Neural cell (in vitro differentiated cells): ENCODE data around the gene DDX47. TPM values are rescaled to one million over a fixed set of nuclear protein-coding genes. Genes with fewer than 3 reads are reported as not detected.
"Not testable (repeated sequence)": the region's sequence is repeated elsewhere in the genome, so short reads cannot be mapped to it uniquely, and the experiment has no call there.

Experiments
- H2AFZ ChIP-seq: fragments of 200-600, 300-800 bp; sonication (generic), shearing (Covaris generic); 2 replicates; pipeline ENCODE4 v1.6.0; 2014; ENCODE audit warnings: low read depth, mild to moderate bottlenecking, antibody characterized with exemption, low read length, moderate library complexity
- H3F3A ChIP-seq: fragments of 200-600 bp; shearing (Covaris generic); 2 replicates; pipeline ENCODE4 v1.6.1; 2016; ENCODE audit warnings: mild to moderate bottlenecking, moderate library complexity, mixed read lengths, antibody characterized with exemption, low read length; ENCODE audit not compliant: insufficient read depth, poor library complexity, severe bottlenecking
- H3K27ac ChIP-seq: fragments of 200-600, 300-800 bp; sonication (generic), shearing (Covaris generic); 2 replicates; pipeline ENCODE4 v1.5.1; 2014; ENCODE audit warnings: mild to moderate bottlenecking, low read length, moderate library complexity
- H3K27me3 ChIP-seq: fragments of 300-800, 200-600 bp; sonication (generic), shearing (Covaris generic); 2 replicates; pipeline ENCODE4 v1.6.0; 2014; ENCODE audit warnings: mild to moderate bottlenecking, low read depth, low read length, moderate library complexity; ENCODE audit not compliant: insufficient read depth
- H3K36me3 ChIP-seq: fragments of 300-800, 200-600 bp; sonication (generic), shearing (Covaris generic); 2 replicates; pipeline ENCODE4 v1.5.1; 2014; ENCODE audit warnings: mild to moderate bottlenecking, antibody characterized with exemption, low read length, moderate library complexity; ENCODE audit not compliant: insufficient read depth
- H3K4me2 ChIP-seq: fragments of 300-800, 200-600 bp; sonication (generic), shearing (Covaris generic); 2 replicates; pipeline ENCODE4 v1.6.0; 2014; ENCODE audit warnings: mild to moderate bottlenecking, low read length
- H3K4me3 ChIP-seq: fragments of 300-800, 200-600 bp; sonication (generic), shearing (Covaris generic); 2 replicates; pipeline ENCODE4 v1.5.1; 2014; ENCODE audit warnings: mild to moderate bottlenecking, low read length, moderate library complexity
- H3K79me2 ChIP-seq: fragments of 200-600 bp; shearing (Covaris generic); replicated peaks from 2 replicates; pipeline ENCODE4 v1.6.0; 2014; ENCODE audit warnings: mild to moderate bottlenecking, low read length, moderate library complexity; ENCODE audit not compliant: insufficient read depth
- H3K9ac ChIP-seq: fragments of 300-800, 200-600 bp; sonication (generic), shearing (Covaris generic); 2 replicates; pipeline ENCODE4 v1.6.1; 2016; ENCODE audit warnings: mild to moderate bottlenecking, low read length, mixed read lengths
- H3K9me2 ChIP-seq: fragments of 200-600 bp; shearing (Covaris generic); 2 replicates; pipeline ENCODE4 v1.6.1; 2016; ENCODE audit warnings: mild to moderate bottlenecking, low read length, mixed read lengths; ENCODE audit not compliant: insufficient read depth
- H3K9me3 ChIP-seq: fragments of 200-600, 300-800 bp; sonication (generic), shearing (Covaris generic); 2 replicates; pipeline ENCODE4 v1.6.1; 2016; ENCODE audit warnings: mild to moderate bottlenecking, mixed run types, low read length, moderate library complexity, mixed read lengths
- H4K20me1 ChIP-seq: fragments of 200-600 bp; shearing (Covaris generic); 2 replicates; pipeline ENCODE4 v1.6.1; 2016; ENCODE audit warnings: mild to moderate bottlenecking, mixed run types; ENCODE audit not compliant: insufficient read depth
- EP300 ChIP-seq: fragments of 450-650 bp; conservative IDR thresholded peaks from 2 replicates; pipeline ENCODE4 v1.6.1; 2014; ENCODE audit warnings: antibody characterized with exemption, mild to moderate bottlenecking, moderate library complexity; ENCODE audit not compliant: poor library complexity, severe bottlenecking
- EZH2 ChIP-seq: fragments of 200-600, 300-800 bp; shearing (Covaris generic), sonication (generic); IDR thresholded peaks from 2 replicates; pipeline ENCODE4 v1.6.1; 2014; ENCODE audit warnings: antibody characterized with exemption, low read length, borderline replicate concordance, mild to moderate bottlenecking; ENCODE audit not compliant: insufficient read depth, poor library complexity, severe bottlenecking
- MXI1 ChIP-seq: fragments of 450-650 bp; conservative IDR thresholded peaks from 2 replicates; pipeline ENCODE4 v1.6.1; 2014; ENCODE audit warnings: antibody characterized with exemption, mild to moderate bottlenecking; ENCODE audit not compliant: poor library complexity, severe bottlenecking
- POLR2AphosphoS5 ChIP-seq: IDR thresholded peaks from 2 replicates; pipeline ENCODE4 v1.6.1; 2012
- RAD21 ChIP-seq: fragments of 450-650 bp; conservative IDR thresholded peaks from 2 replicates; pipeline ENCODE4 v1.6.1; 2014; ENCODE audit warnings: antibody characterized with exemption, mild to moderate bottlenecking, moderate library complexity
- SMC3 ChIP-seq: fragments of 450-650 bp; conservative IDR thresholded peaks from 2 replicates; pipeline ENCODE4 v1.6.1; 2014; ENCODE audit warnings: antibody characterized with exemption, mild to moderate bottlenecking, moderate library complexity; ENCODE audit not compliant: poor library complexity
- TAF1 ChIP-seq: IDR thresholded peaks from 2 replicates; pipeline ENCODE4 v1.6.1; 2012; ENCODE audit warnings: low read depth
- polyA plus RNA-seq: library from polyadenylated mRNA; depleted of rRNA; stranded (reverse); fragments of >200 nt; gene quantifications from 2 replicates; pipeline ENCODE4 v1.2.3, GENCODE V29; 2014
- TF ChIP-seq, protein P1 (sequence below): fragments of 450-650 bp; IDR thresholded peaks from 2 replicates; pipeline ENCODE4 v1.5.1; 2014; ENCODE audit warnings: antibody characterized with exemption, mild to moderate bottlenecking, moderate library complexity; ENCODE audit not compliant: poor library complexity, severe bottlenecking
- TF ChIP-seq, protein P2 (sequence below): IDR thresholded peaks from 2 replicates; pipeline ENCODE4 v1.6.1; 2012; ENCODE audit warnings: borderline replicate concordance

DDX47 gene
- polyA plus RNA-seq, 1 donor from 2014 or later: 97.6 TPM

DNA sequence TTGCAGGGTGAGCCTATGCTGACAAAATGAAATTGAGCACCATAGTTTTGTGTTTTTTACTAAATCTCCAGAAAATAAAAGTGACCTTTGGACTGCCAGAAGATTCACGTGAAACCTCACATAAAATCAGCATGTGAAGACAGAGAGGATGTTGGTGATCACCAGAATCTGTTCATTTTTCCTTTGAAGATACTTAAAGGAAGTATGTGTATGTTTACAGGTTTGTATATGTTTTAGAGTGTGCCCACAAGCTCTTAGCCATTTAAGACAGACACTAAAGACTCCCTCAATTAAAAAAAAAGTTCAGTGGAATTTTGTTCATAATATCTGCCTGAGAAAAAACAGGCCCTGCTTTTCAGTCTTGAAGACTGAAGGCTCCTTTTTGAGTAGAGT lies 25.9 kb downstream of the DDX47 start:
- Histone ChIP-seq H4K20me1 (no peaks in the 10 kb centered on the region), H3K4me2 (no peak overlapping the region), H3K79me2 (no peaks in the 10 kb centered on the region), H3K9me3 (no peaks in the 10 kb centered on the region), H3K36me3 (no peaks in the 10 kb centered on the region), H3F3A (no peaks in the 10 kb centered on the region), H3K9ac (no peak overlapping the region), H3K9me2 (no peaks in the 10 kb centered on the region), H3K27me3 (no peaks in the 10 kb centered on the region), H3K27ac (no peak overlapping the region), H2AFZ (no peak overlapping the region), H3K4me3 (no peak overlapping the region)
- TF ChIP-seq TAF1 (no peak), RAD21 (no peak), EZH2 (no peak), EP300 (no peak), POLR2AphosphoS5 (no peak), MXI1 (no peak), SMC3 (no peak)
- TF ChIP-seq, protein P1, sequence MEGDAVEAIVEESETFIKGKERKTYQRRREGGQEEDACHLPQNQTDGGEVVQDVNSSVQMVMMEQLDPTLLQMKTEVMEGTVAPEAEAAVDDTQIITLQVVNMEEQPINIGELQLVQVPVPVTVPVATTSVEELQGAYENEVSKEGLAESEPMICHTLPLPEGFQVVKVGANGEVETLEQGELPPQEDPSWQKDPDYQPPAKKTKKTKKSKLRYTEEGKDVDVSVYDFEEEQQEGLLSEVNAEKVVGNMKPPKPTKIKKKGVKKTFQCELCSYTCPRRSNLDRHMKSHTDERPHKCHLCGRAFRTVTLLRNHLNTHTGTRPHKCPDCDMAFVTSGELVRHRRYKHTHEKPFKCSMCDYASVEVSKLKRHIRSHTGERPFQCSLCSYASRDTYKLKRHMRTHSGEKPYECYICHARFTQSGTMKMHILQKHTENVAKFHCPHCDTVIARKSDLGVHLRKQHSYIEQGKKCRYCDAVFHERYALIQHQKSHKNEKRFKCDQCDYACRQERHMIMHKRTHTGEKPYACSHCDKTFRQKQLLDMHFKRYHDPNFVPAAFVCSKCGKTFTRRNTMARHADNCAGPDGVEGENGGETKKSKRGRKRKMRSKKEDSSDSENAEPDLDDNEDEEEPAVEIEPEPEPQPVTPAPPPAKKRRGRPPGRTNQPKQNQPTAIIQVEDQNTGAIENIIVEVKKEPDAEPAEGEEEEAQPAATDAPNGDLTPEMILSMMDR: no peak
- TF ChIP-seq, protein P2, sequence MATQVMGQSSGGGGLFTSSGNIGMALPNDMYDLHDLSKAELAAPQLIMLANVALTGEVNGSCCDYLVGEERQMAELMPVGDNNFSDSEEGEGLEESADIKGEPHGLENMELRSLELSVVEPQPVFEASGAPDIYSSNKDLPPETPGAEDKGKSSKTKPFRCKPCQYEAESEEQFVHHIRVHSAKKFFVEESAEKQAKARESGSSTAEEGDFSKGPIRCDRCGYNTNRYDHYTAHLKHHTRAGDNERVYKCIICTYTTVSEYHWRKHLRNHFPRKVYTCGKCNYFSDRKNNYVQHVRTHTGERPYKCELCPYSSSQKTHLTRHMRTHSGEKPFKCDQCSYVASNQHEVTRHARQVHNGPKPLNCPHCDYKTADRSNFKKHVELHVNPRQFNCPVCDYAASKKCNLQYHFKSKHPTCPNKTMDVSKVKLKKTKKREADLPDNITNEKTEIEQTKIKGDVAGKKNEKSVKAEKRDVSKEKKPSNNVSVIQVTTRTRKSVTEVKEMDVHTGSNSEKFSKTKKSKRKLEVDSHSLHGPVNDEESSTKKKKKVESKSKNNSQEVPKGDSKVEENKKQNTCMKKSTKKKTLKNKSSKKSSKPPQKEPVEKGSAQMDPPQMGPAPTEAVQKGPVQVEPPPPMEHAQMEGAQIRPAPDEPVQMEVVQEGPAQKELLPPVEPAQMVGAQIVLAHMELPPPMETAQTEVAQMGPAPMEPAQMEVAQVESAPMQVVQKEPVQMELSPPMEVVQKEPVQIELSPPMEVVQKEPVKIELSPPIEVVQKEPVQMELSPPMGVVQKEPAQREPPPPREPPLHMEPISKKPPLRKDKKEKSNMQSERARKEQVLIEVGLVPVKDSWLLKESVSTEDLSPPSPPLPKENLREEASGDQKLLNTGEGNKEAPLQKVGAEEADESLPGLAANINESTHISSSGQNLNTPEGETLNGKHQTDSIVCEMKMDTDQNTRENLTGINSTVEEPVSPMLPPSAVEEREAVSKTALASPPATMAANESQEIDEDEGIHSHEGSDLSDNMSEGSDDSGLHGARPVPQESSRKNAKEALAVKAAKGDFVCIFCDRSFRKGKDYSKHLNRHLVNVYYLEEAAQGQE: no peak

DNA sequence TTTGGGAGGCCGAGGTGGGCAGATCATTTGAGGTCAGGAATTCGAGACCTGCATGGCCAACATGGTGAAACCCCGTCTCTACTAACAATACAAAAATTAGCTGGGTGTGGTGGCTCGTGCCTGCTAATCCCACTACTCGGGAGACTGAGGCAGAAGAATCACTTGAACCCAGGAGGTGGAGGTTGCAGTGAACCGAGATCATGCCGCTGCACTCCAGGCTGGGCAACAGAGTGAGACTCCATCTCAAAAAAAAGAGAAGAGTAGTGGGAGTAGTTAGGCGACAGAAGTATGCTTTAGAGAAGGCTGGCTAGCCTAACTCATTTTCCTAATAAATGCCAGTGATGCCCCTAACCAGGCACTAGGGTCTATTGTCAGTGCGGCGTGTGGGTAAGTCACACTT lies 26.3 kb downstream of the DDX47 start:
- H3K79me2 ChIP-seq, H2AFZ ChIP-seq, H4K20me1 ChIP-seq, H3K36me3 ChIP-seq, H3K9me3 ChIP-seq, H3F3A ChIP-seq, H3K4me2 ChIP-seq, H3K27me3 ChIP-seq, H3K9me2 ChIP-seq, H3K9ac ChIP-seq, H3K27ac ChIP-seq, H3K4me3 ChIP-seq: not testable (repeated sequence)

GRCh38 chr12:12839873-12840579 lies 26.9 kb downstream of the DDX47 start:
- Histone ChIP-seq H3F3A (no peaks in the 10 kb centered on the region), H3K79me2 (no peaks in the 10 kb centered on the region), H3K4me2 (no peak overlapping the region)

More at GRCh38 chr12:12839873-12840579, 26.9 kb downstream of the DDX47 start:
- H3K9me3 ChIP-seq: no peaks in the 10 kb centered on the region
- H3K9ac ChIP-seq: no peak overlapping the region
- TF ChIP-seq, protein P2: no peak
- no peak for TF ChIP-seq EZH2
- no peak for TF ChIP-seq EP300
- TF ChIP-seq, protein P1: no peak
- no peak for TF ChIP-seq SMC3
- TF ChIP-seq TAF1: no peak
- TF ChIP-seq POLR2AphosphoS5: no peak
- TF ChIP-seq RAD21: no peak
- no peak for TF ChIP-seq MXI1
- H2AFZ ChIP-seq: no peak overlapping the region
- H3K9me2 ChIP-seq: no peaks in the 10 kb centered on the region
- no peaks in the 10 kb centered on the region for H3K36me3 ChIP-seq
- no peaks in the 10 kb centered on the region for H4K20me1 ChIP-seq
- no peak overlapping the region for H3K4me3 ChIP-seq
- H3K27me3 ChIP-seq: no peaks in the 10 kb centered on the region
- H3K27ac ChIP-seq: no peak overlapping the region
